Liver (tissue), 9 donors: ENCODE results near the gene NBAS. TPM values are rescaled to one million over a fixed set of nuclear protein-coding genes. Genes with fewer than 3 reads are reported as not detected.

Experiments used
- DNase-seq: peaks from one replicate; pipeline ENCODE4 v3.0.0-alpha.2; 2017; ENCODE audit warnings: low spot score
- H3K27ac ChIP-seq, 2 donors: one replicate each; pipeline ENCODE4 v1.7.0; 2013; ENCODE audit warnings: inconsistent platforms in 2 of 2, low read length in 2 of 2, control low read depth in 1 of 2, low read depth in 1 of 2, mild to moderate bottlenecking in 1 of 2
- H3K27me3 ChIP-seq, 4 donors: one replicate each; pipeline versions ENCODE4 v1.6.1 to v1.7.0; 2013; ENCODE audit warnings: low read length in 3 of 4, inconsistent platforms in 1 of 4, mild to moderate bottlenecking in 1 of 4, moderate library complexity in 1 of 4; ENCODE audit not compliant: control insufficient read depth in 4 of 4, insufficient read depth in 4 of 4
- H3K36me3 ChIP-seq, 4 donors: one replicate each; pipeline versions ENCODE4 v1.6.1 to v1.7.0; 2013; ENCODE audit warnings: low read length in 3 of 4, mild to moderate bottlenecking in 3 of 4, low read depth in 1 of 4, moderate library complexity in 1 of 4; ENCODE audit not compliant: control insufficient read depth in 4 of 4, insufficient read depth in 3 of 4
- H3K4me1 ChIP-seq, 4 donors: one replicate each; pipeline versions ENCODE4 v1.6.1 to v1.7.0; 2013; ENCODE audit warnings: low read length in 3 of 4, mild to moderate bottlenecking in 3 of 4, moderate library complexity in 1 of 4; ENCODE audit not compliant: control insufficient read depth in 4 of 4, insufficient read depth in 4 of 4
- H3K4me3 ChIP-seq, 3 donors: one replicate each; pipeline versions ENCODE4 v1.6.1 to v1.7.0; 2013; ENCODE audit warnings: low read length in 3 of 3, control low read depth in 1 of 3, low read depth in 1 of 3, mild to moderate bottlenecking in 1 of 3
- H3K9ac ChIP-seq, 2 donors: one replicate each; pipeline ENCODE4 v1.7.0; 2013; ENCODE audit warnings: low read length in 2 of 2, mild to moderate bottlenecking in 2 of 2, moderate library complexity in 2 of 2, control low read depth in 1 of 2, low read depth in 1 of 2
- H3K9me3 ChIP-seq, 4 donors: one replicate each; pipeline versions ENCODE4 v1.6.1 to v1.7.0; 2013; ENCODE audit warnings: low read length in 3 of 4; ENCODE audit not compliant: control insufficient read depth in 4 of 4
- EGR1 ChIP-seq, 2 donors: IDR thresholded peaks; 2 replicates each; pipeline ENCODE4 v1.6.1; 2016 to 2018; ENCODE audit warnings: antibody characterized with exemption in 2 of 2, low read depth in 2 of 2
- FOXA1 ChIP-seq: IDR thresholded peaks from 2 replicates; pipeline ENCODE4 v1.6.1; 2016; ENCODE audit warnings: antibody characterized with exemption
- GABPA ChIP-seq, 2 donors: IDR thresholded peaks in 1 of 2; conservative IDR thresholded peaks in 1 of 2; 2 replicates each; pipeline ENCODE4 v1.6.1; 2016; ENCODE audit warnings: antibody characterized with exemption in 2 of 2, mild to moderate bottlenecking in 1 of 2, moderate library complexity in 1 of 2
- HNF4A ChIP-seq, 2 donors: conservative IDR thresholded peaks; 2 replicates each; pipeline ENCODE4 v1.6.1; 2016; ENCODE audit warnings: antibody characterized with exemption in 2 of 2, mild to moderate bottlenecking in 2 of 2
- RAD21 ChIP-seq, 2 donors: IDR thresholded peaks; 2 replicates each; pipeline ENCODE4 v1.6.1; 2016; ENCODE audit warnings: antibody characterized with exemption in 2 of 2, mild to moderate bottlenecking in 2 of 2
- RXRA ChIP-seq, 2 donors: IDR thresholded peaks; 2 replicates each; pipeline ENCODE4 v1.6.1; 2017 to 2018; ENCODE audit warnings: antibody characterized with exemption in 2 of 2, mild to moderate bottlenecking in 1 of 2
- SP1 ChIP-seq: IDR thresholded peaks from 2 replicates; pipeline ENCODE4 v1.6.1; 2018; ENCODE audit warnings: antibody characterized with exemption, mild to moderate bottlenecking
- YY1 ChIP-seq: IDR thresholded peaks from 2 replicates; pipeline ENCODE4 v1.6.1; 2016; ENCODE audit warnings: antibody characterized with exemption, mild to moderate bottlenecking
- WGBS: extraction: QIAGEN DNeasy Blood & Tissue Kit; methylation state at CpG from one replicate; pipeline ENCODE4 v1.1.7; 2013; 5-methylcytosine and 5-hydroxymethylcytosine counted together
- polyA plus RNA-seq, 2 donors: library from polyadenylated mRNA; stranded (reverse) in 1 of 2; unstranded in 1 of 2; fragments of 200-250 nt in 1 of 2; fragments of >200 nt in 1 of 2; fragmentation: Nextera tagmentation in 1 of 2; extraction: Ambion mirVana in 1 of 2; gene quantifications; one replicate each; pipeline versions ENCODE4 v1.2.1 to v1.2.3, GENCODE V29; 2013 to 2015
- total RNA-seq, 2 donors: library from RNA; depleted of rRNA; stranded (reverse); fragments of >200 nt; gene quantifications; one replicate each; pipeline ENCODE4 v1.2.3, GENCODE V29; 2014
- TF ChIP-seq, protein P1 (sequence below): IDR thresholded peaks from 2 replicates; pipeline ENCODE4 v1.6.1; 2016; ENCODE audit warnings: antibody characterized with exemption
- TF ChIP-seq, protein P2 (sequence below): fragments of 150-350 bp; IDR thresholded peaks from 2 replicates; pipeline ENCODE4 v1.5.1; 2017; ENCODE audit warnings: improper control_type of control experiment, low read depth, low read length; ENCODE audit not compliant: missing input control
- donor health status: healthy.
- donor health status: healthy.
- donor health status: healthy.
- donor health status: healthy.
- donor health status: healthy.

NBAS gene
- total and polyA plus RNA-seq, 4 donors, result 10.5 to 40.0 (median 18.9) TPM

DNA sequence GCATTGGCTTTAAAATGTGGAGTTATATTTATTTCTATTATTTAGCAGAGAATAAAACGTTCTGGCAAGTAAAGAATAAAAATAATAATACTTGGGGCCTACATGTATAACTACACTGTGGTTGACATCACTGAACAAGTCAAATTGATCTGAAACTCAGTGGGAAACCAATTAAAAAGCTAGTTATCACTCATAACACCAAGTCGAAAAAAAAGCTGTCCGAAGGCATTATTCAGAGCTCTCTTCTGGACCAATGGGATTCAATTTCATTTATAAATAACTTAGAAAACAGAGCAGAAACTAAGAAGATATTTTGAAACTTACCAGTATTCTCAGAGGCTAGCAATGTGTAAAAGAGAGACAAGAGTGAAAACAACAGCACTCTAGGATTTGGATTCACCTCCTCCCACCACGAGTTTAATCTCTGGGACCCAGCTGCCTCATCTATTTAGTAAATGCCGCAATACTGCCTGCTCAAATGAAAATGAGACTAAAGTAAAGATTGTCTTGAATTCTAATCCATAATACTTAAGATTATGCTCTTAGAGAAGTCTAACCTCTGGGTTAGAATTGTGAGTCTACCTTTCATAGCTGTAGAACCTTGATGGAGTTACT, 128.4 kb downstream of the NBAS start:
- Histone ChIP-seq H3K9ac (no peak overlapping the region), H3K27me3 (no peaks in the 10 kb centered on the region), H3K36me3 (no peaks in the 10 kb centered on the region), H3K4me3 (no peak overlapping the region), H3K9me3 (no peaks in the 10 kb centered on the region), H3K27ac (no peak overlapping the region), H3K4me1 (no peaks in the 10 kb centered on the region)
- WGBS, result 89% methylated on average over 5 of the region's 5 CpGs
- TF ChIP-seq, protein P1, sequence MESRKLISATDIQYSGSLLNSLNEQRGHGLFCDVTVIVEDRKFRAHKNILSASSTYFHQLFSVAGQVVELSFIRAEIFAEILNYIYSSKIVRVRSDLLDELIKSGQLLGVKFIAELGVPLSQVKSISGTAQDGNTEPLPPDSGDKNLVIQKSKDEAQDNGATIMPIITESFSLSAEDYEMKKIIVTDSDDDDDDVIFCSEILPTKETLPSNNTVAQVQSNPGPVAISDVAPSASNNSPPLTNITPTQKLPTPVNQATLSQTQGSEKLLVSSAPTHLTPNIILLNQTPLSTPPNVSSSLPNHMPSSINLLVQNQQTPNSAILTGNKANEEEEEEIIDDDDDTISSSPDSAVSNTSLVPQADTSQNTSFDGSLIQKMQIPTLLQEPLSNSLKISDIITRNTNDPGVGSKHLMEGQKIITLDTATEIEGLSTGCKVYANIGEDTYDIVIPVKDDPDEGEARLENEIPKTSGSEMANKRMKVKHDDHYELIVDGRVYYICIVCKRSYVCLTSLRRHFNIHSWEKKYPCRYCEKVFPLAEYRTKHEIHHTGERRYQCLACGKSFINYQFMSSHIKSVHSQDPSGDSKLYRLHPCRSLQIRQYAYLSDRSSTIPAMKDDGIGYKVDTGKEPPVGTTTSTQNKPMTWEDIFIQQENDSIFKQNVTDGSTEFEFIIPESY, result no peak
- TF ChIP-seq YY1 (no peak), SP1 (no peak)
- DNase-seq, result no peak

DNA sequence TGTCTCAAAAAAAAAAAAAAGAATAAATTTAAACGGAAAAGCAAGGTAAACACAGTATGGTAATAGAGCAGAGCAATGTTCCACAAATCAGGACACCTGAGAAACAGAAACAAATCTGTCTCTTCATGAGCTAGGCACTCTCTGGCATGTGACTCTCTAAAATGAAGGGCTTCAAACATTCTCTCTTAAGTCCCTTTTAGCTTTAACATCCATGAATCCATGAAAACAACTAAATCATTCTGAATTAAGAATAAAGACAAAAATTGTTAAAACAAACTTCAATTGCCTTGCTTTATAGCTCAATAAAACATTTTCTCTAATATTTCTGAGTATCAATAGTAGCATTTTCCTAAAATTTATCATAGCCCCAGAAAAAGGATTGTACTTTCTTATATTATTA, 132.1 kb downstream of the NBAS start:
- DNase-seq, result no peak
- WGBS, result 79% methylated on average over 1 of the region's 1 CpG
- Histone ChIP-seq H3K9ac (no peak overlapping the region), H3K9me3 (no peaks in the 10 kb centered on the region), H3K27ac (no peak overlapping the region), H3K4me3 (no peak overlapping the region), H3K27me3 (no peaks in the 10 kb centered on the region), H3K36me3 (peaks cover 2 to 5% (median 3%) of the 10 kb centered on the region in 4 donors), H3K4me1 (no peaks in the 10 kb centered on the region)
- TF ChIP-seq RXRA (IDR thresholded peaks at IDR 0.05), result no peak

DNA sequence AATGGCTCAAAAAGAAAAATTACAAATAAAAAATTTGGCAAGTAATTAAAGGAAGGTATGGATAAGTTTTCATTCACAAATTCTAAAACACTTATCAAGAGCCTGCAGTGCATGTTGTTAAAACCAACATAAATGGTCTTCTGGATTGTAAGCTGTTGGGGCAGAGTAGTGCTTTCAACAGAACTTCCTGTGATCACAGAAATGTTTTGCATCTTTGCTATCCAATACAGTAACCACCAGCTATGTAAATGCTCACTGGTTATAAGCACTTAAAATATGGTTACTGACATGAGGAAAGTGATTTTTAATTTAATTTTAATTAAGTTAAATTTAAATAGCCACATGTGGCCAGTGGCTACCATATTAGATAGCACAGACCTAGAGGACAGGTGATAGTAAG, 133.1 kb downstream of the NBAS start:
- no peak for TF ChIP-seq RAD21 (IDR thresholded peaks at IDR 0.05)
- TF ChIP-seq, protein P2, sequence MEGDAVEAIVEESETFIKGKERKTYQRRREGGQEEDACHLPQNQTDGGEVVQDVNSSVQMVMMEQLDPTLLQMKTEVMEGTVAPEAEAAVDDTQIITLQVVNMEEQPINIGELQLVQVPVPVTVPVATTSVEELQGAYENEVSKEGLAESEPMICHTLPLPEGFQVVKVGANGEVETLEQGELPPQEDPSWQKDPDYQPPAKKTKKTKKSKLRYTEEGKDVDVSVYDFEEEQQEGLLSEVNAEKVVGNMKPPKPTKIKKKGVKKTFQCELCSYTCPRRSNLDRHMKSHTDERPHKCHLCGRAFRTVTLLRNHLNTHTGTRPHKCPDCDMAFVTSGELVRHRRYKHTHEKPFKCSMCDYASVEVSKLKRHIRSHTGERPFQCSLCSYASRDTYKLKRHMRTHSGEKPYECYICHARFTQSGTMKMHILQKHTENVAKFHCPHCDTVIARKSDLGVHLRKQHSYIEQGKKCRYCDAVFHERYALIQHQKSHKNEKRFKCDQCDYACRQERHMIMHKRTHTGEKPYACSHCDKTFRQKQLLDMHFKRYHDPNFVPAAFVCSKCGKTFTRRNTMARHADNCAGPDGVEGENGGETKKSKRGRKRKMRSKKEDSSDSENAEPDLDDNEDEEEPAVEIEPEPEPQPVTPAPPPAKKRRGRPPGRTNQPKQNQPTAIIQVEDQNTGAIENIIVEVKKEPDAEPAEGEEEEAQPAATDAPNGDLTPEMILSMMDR, result no peak
- no peak for TF ChIP-seq YY1
- TF ChIP-seq HNF4A (conservative IDR thresholded peaks at IDR 0.05), result no peak
- TF ChIP-seq, protein P1, result no peak
- no peak for TF ChIP-seq SP1
- no peak for TF ChIP-seq FOXA1
- no peak for TF ChIP-seq EGR1 (IDR thresholded peaks at IDR 0.05; ENCODE audit: low read depth in 2 of 2)
- TF ChIP-seq GABPA (IDR thresholded peaks at IDR 0.05 in 1 of 2, conservative IDR thresholded peaks at IDR 0.05 in 1 of 2), result no peak
- Histone ChIP-seq H3K4me3 (no peak overlapping the region), H3K36me3 (peaks cover 2 to 8% (median 5%) of the 10 kb centered on the region in 4 donors), H3K4me1 (no peaks in the 10 kb centered on the region), H3K9me3 (no peaks in the 10 kb centered on the region), H3K27ac (no peak overlapping the region), H3K27me3 (no peaks in the 10 kb centered on the region), H3K9ac (no peak overlapping the region)
- no peak for DNase-seq
